ENCODE data around the gene IGSF9B. TPM values are rescaled to one million over a fixed set of nuclear protein-coding genes. Genes with fewer than 3 reads are reported as not detected.

Gene IGSF9B
- total RNA-seq, 1 donor from 2014 or later, result 1.3 TPM

- Histone ChIP-seq H3K9ac (no peak overlapping the region), H3K27ac (no peak overlapping the region), H2AFZ (replicated peaks) (no peak overlapping the region), H3F3A (ENCODE audit: low read depth) (no peaks in the 10 kb centered on the region), H3K4me2 (no peak overlapping the region), H3K9me3 (ENCODE audit: low read depth) (no peaks in the 10 kb centered on the region), H3K27me3 (peaks cover 43% of the 10 kb centered on the region), H4K20me1 (ENCODE audit: low read depth) (peaks cover 5% of the 10 kb centered on the region), H3K4me1 (peaks cover 10% of the 10 kb centered on the region), H3K79me2 (ENCODE audit: low read depth) (no peaks in the 10 kb centered on the region), H3K36me3 (no peaks in the 10 kb centered on the region), H3K4me3 (no peak overlapping the region)
- Mint-ChIP-seq H3K27me3 (ENCODE audit: insufficient read depth, low read depth) (peaks cover 43% of the 10 kb centered on the region), H3K4me3 (no peak overlapping the region), H3K9me3 (no peaks in the 10 kb centered on the region), H3K36me3 (no peaks in the 10 kb centered on the region), H3K27ac (no peak overlapping the region), H3K4me1 (peaks cover 16% of the 10 kb centered on the region)
- no peak for TF ChIP-seq EZH2 (IDR thresholded peaks at IDR 0.05)
- TF ChIP-seq EZH2phosphoT487 (IDR thresholded peaks at IDR 0.05), result no peak
- TF ChIP-seq, protein P1, sequence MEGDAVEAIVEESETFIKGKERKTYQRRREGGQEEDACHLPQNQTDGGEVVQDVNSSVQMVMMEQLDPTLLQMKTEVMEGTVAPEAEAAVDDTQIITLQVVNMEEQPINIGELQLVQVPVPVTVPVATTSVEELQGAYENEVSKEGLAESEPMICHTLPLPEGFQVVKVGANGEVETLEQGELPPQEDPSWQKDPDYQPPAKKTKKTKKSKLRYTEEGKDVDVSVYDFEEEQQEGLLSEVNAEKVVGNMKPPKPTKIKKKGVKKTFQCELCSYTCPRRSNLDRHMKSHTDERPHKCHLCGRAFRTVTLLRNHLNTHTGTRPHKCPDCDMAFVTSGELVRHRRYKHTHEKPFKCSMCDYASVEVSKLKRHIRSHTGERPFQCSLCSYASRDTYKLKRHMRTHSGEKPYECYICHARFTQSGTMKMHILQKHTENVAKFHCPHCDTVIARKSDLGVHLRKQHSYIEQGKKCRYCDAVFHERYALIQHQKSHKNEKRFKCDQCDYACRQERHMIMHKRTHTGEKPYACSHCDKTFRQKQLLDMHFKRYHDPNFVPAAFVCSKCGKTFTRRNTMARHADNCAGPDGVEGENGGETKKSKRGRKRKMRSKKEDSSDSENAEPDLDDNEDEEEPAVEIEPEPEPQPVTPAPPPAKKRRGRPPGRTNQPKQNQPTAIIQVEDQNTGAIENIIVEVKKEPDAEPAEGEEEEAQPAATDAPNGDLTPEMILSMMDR (IDR thresholded peaks at IDR 0.05), result no peak
- DNase-seq (ENCODE audit: low spot score), result peak; percentile 84
Measured at GRCh38 chr11:133968300-133968699, 11.5 kb upstream of the IGSF9B start.

DNA sequence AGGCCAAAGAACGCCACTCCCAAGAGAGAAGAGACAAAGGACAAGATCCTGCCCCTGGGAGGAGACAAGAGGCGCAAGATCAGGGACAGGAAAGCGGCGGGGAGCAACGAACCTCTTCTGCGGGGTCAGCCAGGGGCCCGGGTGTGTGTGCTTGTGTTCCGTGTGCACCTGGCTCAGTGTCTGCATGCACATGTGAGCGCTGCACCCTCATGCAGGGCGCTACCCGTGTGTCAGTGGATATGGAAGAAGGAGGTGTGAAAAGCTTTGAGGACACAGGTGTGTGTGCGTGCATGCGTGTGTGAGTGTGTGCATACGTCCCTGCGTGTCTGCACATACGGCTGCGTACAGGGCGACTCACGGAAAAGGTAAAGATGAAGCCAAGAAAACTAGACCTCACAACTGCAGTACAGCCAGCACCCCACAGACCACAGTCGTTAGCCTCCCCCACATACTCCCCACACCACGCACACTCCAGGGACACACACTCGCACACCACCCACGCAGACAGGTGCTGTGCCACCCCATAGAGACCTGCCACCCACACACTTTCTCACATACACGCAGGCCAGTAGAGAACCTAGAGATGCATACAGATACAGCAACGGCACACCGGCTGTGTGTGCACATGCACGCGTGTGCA lies 11.0 kb upstream of the IGSF9B start:
- Histone ChIP-seq H3K27me3 (peaks cover 43% of the 10 kb centered on the region), H4K20me1 (ENCODE audit: low read depth) (peaks cover 5% of the 10 kb centered on the region), H3K9ac (no peak overlapping the region), H3K79me2 (ENCODE audit: low read depth) (no peaks in the 10 kb centered on the region), H3K36me3 (no peaks in the 10 kb centered on the region), H3K4me1 (peaks cover 10% of the 10 kb centered on the region), H3K27ac (no peak overlapping the region), H3K4me3 (no peak overlapping the region), H3F3A (ENCODE audit: low read depth) (no peaks in the 10 kb centered on the region), H2AFZ (replicated peaks) (peak overlapping the region; percentile 26), H3K9me3 (ENCODE audit: low read depth) (no peaks in the 10 kb centered on the region), H3K4me2 (peak overlapping the region; percentile 55)
- H3K27ac Mint-ChIP-seq, result no peak overlapping the region
- no peak for TF ChIP-seq EZH2 (IDR thresholded peaks at IDR 0.05)
- TF ChIP-seq EZH2phosphoT487 (IDR thresholded peaks at IDR 0.05), result no peak
- TF ChIP-seq, protein P1 (IDR thresholded peaks at IDR 0.05), result no peak
- peaks cover 16% of the 10 kb centered on the region for H3K4me1 Mint-ChIP-seq
- DNase-seq (ENCODE audit: low spot score), result no peak
- peaks cover 39% of the 10 kb centered on the region for H3K27me3 Mint-ChIP-seq (ENCODE audit: insufficient read depth, low read depth)
- H3K9me3 Mint-ChIP-seq, result no peaks in the 10 kb centered on the region
- H3K4me3 Mint-ChIP-seq, result peak overlapping the region; percentile 61
- no peaks in the 10 kb centered on the region for H3K36me3 Mint-ChIP-seq

DNA sequence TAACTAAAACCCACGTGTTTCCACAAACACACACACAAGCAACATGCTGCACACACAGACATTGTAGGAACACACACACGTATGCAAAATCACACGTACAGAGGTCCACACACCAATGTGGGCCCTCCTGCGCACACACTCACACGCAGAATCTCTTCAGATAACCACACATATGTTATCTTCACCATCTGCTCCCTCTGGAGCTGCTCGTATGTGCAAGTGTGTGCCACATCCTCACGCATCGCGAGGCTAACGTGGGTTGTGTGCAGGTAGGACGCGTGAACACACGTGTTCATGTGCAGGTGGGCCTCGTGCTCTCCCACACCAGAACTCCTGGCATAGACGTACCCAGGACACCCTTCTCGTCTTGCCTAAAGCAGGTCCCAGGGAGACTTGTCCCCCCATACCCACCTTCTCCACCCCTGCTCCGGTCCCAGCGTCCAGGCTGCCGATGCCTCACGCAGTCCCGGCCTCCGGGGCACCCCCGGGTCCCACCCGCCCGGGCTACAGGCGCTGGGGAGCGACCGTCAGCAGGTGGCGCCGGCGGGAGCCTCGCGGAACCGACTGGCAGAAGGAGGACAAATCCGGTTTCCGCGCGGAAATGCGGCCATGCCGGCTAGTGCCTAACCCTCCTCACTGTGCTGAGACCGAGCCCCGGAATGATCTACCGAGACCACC lies 10.3 kb upstream of the IGSF9B start:
- TF ChIP-seq EZH2 (IDR thresholded peaks at IDR 0.05), result no peak
- TF ChIP-seq, protein P1 (IDR thresholded peaks at IDR 0.05), result peak; percentile 58
- H3K4me1 ChIP-seq, result peaks cover 10% of the 10 kb centered on the region
- H3K9me3 ChIP-seq (ENCODE audit: low read depth), result no peaks in the 10 kb centered on the region
- H3K9ac ChIP-seq, result no peak overlapping the region
- H3K27ac ChIP-seq, result no peak overlapping the region
- peak overlapping the region; percentile 55 for H3K4me2 ChIP-seq
- H3K27me3 Mint-ChIP-seq (ENCODE audit: insufficient read depth, low read depth), result peaks cover 37% of the 10 kb centered on the region
- H3K4me1 Mint-ChIP-seq, result peaks cover 16% of the 10 kb centered on the region
- peaks cover 43% of the 10 kb centered on the region for H3K27me3 ChIP-seq
- no peak overlapping the region for H3K27ac Mint-ChIP-seq
- DNase-seq (ENCODE audit: low spot score), result peak; percentile 67
- no peak overlapping the region for H3K4me3 ChIP-seq
- H3F3A ChIP-seq (ENCODE audit: low read depth), result no peaks in the 10 kb centered on the region
- peak overlapping the region; percentile 26 for H2AFZ ChIP-seq (replicated peaks)
- peak overlapping the region; percentile 61 for H3K4me3 Mint-ChIP-seq
- peaks cover 5% of the 10 kb centered on the region for H4K20me1 ChIP-seq (ENCODE audit: low read depth)
- no peaks in the 10 kb centered on the region for H3K36me3 Mint-ChIP-seq
- H3K36me3 ChIP-seq, result no peaks in the 10 kb centered on the region
- no peaks in the 10 kb centered on the region for H3K79me2 ChIP-seq (ENCODE audit: low read depth)
- no peaks in the 10 kb centered on the region for H3K9me3 Mint-ChIP-seq

All from neural progenitor cell (in vitro differentiated cells).